ENCODE data around the gene RBSN. TPM values are rescaled to one million over a fixed set of nuclear protein-coding genes. Genes with fewer than 3 reads are reported as not detected.
"Not testable (repeated sequence)": the region's sequence is repeated elsewhere in the genome, so short reads cannot be mapped to it uniquely, and the experiment has no call there.

The RBSN gene
- 23.4 and 26.8 TPM in 2 replicates for total RNA-seq
- polyA plus RNA-seq: 9.3 and 10.0 TPM in 2 replicates
- 10.0 and 11.5 TPM in 2 replicates for polyA plus RNA-seq (2012)
- 21.1 and 26.1 TPM in 2 replicates for polyA minus RNA-seq (ENCODE audit: low replicate concordance)

DNA sequence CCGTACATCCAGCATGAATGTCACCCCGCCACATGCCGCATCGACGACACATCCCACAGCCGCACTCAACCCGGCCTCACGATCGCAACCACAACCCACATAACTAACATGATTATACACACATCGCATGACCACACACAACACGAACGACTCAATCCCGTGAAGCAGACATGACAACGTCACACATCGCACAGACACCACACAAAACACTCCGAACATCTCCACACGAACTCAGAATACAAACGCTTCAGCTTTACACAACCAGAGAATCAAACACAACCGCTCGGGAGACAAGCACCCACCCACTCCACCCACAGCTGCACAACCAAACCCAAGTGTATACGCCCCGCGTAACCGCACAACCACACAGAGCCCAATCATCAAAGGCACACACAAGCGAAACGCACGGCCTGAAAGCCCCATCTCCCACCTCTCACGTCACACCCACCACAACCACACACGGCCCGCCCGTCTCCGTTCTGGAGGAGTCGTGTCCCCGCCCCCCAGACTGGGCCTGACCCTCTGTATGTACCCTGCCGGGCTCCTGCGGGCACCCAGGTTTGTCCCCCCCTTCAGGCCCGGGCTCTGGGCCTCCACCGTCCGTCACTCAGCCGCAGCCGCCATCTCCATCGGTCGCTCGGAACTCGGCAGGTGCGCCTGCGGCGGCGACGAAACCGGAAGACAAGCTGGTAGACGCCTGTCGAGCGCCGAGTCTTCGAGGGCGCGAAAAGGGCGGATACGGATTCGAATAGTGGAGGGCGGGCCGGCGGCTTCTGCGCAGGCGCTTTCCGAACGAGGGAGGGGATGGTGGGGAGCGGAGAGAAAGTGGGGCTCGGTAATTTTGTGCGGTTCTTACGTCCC is at the start of gene RBSN:
RBSN (minus strand) TSS at position 646 of the 861 bp plus-strand sequence. CDS start 3,028 bp downstream, outside the sequence.
- peak within 1 kb of the TSS; percentile 100 for H3K4me2 ChIP-seq (ENCODE audit: extremely low read depth, insufficient read depth, low read length)
- H4K20me1 ChIP-seq (ENCODE audit: control insufficient read depth, extremely low read depth, insufficient read depth, low read length): no peaks in the 10 kb centered on the region
- peaks cover 23% of the 10 kb centered on the region for H3K79me2 ChIP-seq (ENCODE audit: control insufficient read depth, insufficient read depth, low read length)
- TF ChIP-seq EZH2 (IDR thresholded peaks at IDR 0.05; ENCODE audit: low read length, missing control alignments): no peak
- H3K4me3 ChIP-seq (replicated peaks in 1 of 4; ENCODE audit: control extremely low read depth in 1 of 4, insufficient read depth in 1 of 4, low read depth in 3 of 4, low read length in 4 of 4): peak within 1 kb of the TSS; percentile 74 to 98 (median 90)
- peak within 1 kb of the TSS; percentile 94 for H3K9ac ChIP-seq (ENCODE audit: insufficient read depth, low read length)
- DNase-seq (ENCODE audit: low read depth in 2 of 2): peak; percentile 92 to 95
- peak within 1 kb of the TSS; percentile 95 for H3K27ac ChIP-seq (ENCODE audit: insufficient read depth, low read length)
- peak within 1 kb of the TSS; percentile 99 for H2AFZ ChIP-seq (ENCODE audit: low read length)
- peaks cover 8% of the 10 kb centered on the region for H3K36me3 ChIP-seq (ENCODE audit: control insufficient read depth, insufficient read depth, low read length)
- peaks cover 5% of the 10 kb centered on the region for H3K4me1 ChIP-seq (ENCODE audit: control insufficient read depth, extremely low read depth, insufficient read depth, low read length)
- no peaks in the 10 kb centered on the region for H3K27me3 ChIP-seq (ENCODE audit: control insufficient read depth, insufficient read depth, low read length)
- no peaks in the 10 kb centered on the region for H3K9me3 ChIP-seq (ENCODE audit: control insufficient read depth, insufficient read depth, low read depth, low read length)

DNA sequence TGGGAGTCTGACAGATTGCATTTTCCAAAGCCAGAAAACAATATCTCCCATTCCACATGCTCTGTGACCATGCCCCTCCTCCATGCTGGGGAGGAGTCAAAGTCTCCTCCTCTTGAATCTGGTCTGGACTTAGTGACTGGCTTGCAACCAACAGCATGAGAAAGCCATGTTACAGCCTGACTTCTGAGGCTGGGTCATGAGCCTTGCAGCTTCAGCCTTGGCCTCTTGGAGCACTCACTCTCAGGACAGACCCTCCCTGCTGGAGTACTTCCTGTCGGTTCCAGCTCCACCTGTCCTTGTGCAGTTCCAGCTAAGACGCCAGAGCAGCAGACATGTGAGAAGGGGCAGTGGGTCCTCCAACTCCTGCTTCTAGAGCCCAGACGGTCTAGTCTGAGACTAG is 49.7 kb upstream of the RBSN start:
- Histone ChIP-seq H3K36me3 (ENCODE audit: control insufficient read depth, insufficient read depth, low read length) (no peaks in the 10 kb centered on the region), H3K27me3 (ENCODE audit: control insufficient read depth, insufficient read depth, low read length) (peaks cover 3% of the 10 kb centered on the region), H3K79me2 (ENCODE audit: control insufficient read depth, insufficient read depth, low read length) (no peaks in the 10 kb centered on the region), H3K4me1 (ENCODE audit: control insufficient read depth, extremely low read depth, insufficient read depth, low read length) (no peaks in the 10 kb centered on the region), H4K20me1 (ENCODE audit: control insufficient read depth, extremely low read depth, insufficient read depth, low read length) (no peaks in the 10 kb centered on the region), H3K4me3 (replicated peaks in 1 of 4; ENCODE audit: control extremely low read depth in 1 of 4, insufficient read depth in 1 of 4, low read depth in 3 of 4, low read length in 4 of 4) (no peak overlapping the region), H3K4me2 (ENCODE audit: extremely low read depth, insufficient read depth, low read length) (no peak overlapping the region), H3K27ac (ENCODE audit: insufficient read depth, low read length) (no peak overlapping the region), H3K9me3 (ENCODE audit: control insufficient read depth, insufficient read depth, low read depth, low read length) (no peaks in the 10 kb centered on the region), H2AFZ (ENCODE audit: low read length) (no peak overlapping the region), H3K9ac (ENCODE audit: insufficient read depth, low read length) (no peak overlapping the region)
- peak in 1 of 2 donors; percentile 14 for DNase-seq (ENCODE audit: low read depth in 2 of 2)
- no peak for TF ChIP-seq EZH2 (IDR thresholded peaks at IDR 0.05; ENCODE audit: low read length, missing control alignments)
- TF ChIP-seq, protein P1, sequence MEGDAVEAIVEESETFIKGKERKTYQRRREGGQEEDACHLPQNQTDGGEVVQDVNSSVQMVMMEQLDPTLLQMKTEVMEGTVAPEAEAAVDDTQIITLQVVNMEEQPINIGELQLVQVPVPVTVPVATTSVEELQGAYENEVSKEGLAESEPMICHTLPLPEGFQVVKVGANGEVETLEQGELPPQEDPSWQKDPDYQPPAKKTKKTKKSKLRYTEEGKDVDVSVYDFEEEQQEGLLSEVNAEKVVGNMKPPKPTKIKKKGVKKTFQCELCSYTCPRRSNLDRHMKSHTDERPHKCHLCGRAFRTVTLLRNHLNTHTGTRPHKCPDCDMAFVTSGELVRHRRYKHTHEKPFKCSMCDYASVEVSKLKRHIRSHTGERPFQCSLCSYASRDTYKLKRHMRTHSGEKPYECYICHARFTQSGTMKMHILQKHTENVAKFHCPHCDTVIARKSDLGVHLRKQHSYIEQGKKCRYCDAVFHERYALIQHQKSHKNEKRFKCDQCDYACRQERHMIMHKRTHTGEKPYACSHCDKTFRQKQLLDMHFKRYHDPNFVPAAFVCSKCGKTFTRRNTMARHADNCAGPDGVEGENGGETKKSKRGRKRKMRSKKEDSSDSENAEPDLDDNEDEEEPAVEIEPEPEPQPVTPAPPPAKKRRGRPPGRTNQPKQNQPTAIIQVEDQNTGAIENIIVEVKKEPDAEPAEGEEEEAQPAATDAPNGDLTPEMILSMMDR (conservative IDR thresholded peaks at IDR 0.05 in 1 of 2, IDR thresholded peaks at IDR 0.05 in 1 of 2; ENCODE audit: low read depth in 1 of 2, low read length in 2 of 2): no peak

DNA sequence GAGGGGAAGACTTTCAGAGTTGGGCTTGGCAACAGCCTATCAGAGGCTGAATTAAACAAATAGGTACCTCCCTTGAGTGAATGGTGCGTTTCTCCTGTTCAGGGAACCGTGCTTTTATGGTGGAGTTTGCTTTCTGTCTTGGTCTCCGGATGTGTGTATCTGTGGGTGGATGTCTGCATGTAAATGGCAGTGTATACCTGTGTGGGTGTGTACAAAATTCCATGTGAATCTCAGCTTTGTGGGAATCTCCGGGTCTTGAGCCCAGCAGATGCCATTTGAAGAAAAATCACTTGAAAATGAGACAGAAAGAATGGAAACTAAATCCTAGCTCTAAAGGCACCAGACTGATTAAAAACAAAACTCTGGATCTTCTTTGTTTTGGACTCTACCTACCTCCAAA is 37.9 kb upstream of the RBSN start:
- H3K4me3 ChIP-seq (replicated peaks in 1 of 4; ENCODE audit: control extremely low read depth in 1 of 4, insufficient read depth in 1 of 4, low read depth in 3 of 4, low read length in 4 of 4); DNase-seq (ENCODE audit: low read depth in 2 of 2); H3K4me1 ChIP-seq (ENCODE audit: control insufficient read depth, extremely low read depth, insufficient read depth, low read length); H2AFZ ChIP-seq (ENCODE audit: low read length); H3K36me3 ChIP-seq (ENCODE audit: control insufficient read depth, insufficient read depth, low read length); H3K79me2 ChIP-seq (ENCODE audit: control insufficient read depth, insufficient read depth, low read length); H3K9ac ChIP-seq (ENCODE audit: insufficient read depth, low read length); H3K4me2 ChIP-seq (ENCODE audit: extremely low read depth, insufficient read depth, low read length); H3K9me3 ChIP-seq (ENCODE audit: control insufficient read depth, insufficient read depth, low read depth, low read length); H4K20me1 ChIP-seq (ENCODE audit: control insufficient read depth, extremely low read depth, insufficient read depth, low read length); H3K27me3 ChIP-seq (ENCODE audit: control insufficient read depth, insufficient read depth, low read length); H3K27ac ChIP-seq (ENCODE audit: insufficient read depth, low read length): not testable (repeated sequence)

DNA sequence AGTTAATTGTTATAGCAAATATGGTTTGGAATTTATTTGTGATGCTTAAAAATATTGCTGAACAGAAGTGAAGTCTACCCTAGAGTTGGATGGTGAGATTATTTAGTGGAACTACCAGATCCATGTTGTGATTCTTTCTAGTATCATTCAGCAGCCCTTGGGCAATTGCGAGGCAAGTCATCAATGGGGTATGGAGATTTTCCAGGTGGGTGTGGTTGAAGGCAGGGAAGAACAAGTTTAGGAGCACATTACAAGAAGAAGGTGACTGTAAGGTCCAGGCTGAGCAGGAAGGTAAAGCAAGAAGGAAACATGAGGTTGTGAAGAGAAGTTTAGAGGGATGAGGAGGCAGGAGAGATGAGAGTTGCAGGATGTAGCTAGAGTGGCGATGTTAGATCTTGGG is 36.0 kb upstream of the RBSN start:
- H3K9ac ChIP-seq (ENCODE audit: insufficient read depth, low read length); H3K9me3 ChIP-seq (ENCODE audit: control insufficient read depth, insufficient read depth, low read depth, low read length); H3K27ac ChIP-seq (ENCODE audit: insufficient read depth, low read length); H3K79me2 ChIP-seq (ENCODE audit: control insufficient read depth, insufficient read depth, low read length); H3K4me2 ChIP-seq (ENCODE audit: extremely low read depth, insufficient read depth, low read length); DNase-seq (ENCODE audit: low read depth in 2 of 2); H3K4me3 ChIP-seq (replicated peaks in 1 of 4; ENCODE audit: control extremely low read depth in 1 of 4, insufficient read depth in 1 of 4, low read depth in 3 of 4, low read length in 4 of 4); H2AFZ ChIP-seq (ENCODE audit: low read length); H3K4me1 ChIP-seq (ENCODE audit: control insufficient read depth, extremely low read depth, insufficient read depth, low read length); H3K27me3 ChIP-seq (ENCODE audit: control insufficient read depth, insufficient read depth, low read length); H3K36me3 ChIP-seq (ENCODE audit: control insufficient read depth, insufficient read depth, low read length); H4K20me1 ChIP-seq (ENCODE audit: control insufficient read depth, extremely low read depth, insufficient read depth, low read length): not testable (repeated sequence)

DNA sequence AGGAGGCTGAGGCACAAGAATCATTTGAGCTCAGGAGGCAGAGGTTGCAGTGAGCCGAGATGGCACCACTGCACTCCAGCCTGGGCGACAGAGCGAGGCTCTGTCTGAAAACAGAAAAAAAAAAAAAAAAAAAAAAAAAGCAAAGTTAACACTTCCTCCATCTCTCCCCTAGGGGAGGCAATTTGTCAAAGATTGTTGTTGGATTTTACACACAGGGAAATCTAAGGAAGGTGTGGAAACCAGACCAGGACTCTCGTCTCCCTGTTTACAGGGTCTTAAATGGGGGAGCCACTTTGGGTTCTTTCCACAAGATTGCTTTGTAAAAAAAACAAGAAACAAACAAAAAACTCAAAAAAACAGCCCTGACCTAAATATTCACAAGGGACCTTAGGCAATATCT is 29.5 kb upstream of the RBSN start:
- not testable (repeated sequence) for H4K20me1 ChIP-seq (ENCODE audit: control insufficient read depth, extremely low read depth, insufficient read depth, low read length); H3K36me3 ChIP-seq (ENCODE audit: control insufficient read depth, insufficient read depth, low read length); H3K4me2 ChIP-seq (ENCODE audit: extremely low read depth, insufficient read depth, low read length); H2AFZ ChIP-seq (ENCODE audit: low read length); H3K4me3 ChIP-seq (replicated peaks in 1 of 4; ENCODE audit: control extremely low read depth in 1 of 4, insufficient read depth in 1 of 4, low read depth in 3 of 4, low read length in 4 of 4); H3K27me3 ChIP-seq (ENCODE audit: control insufficient read depth, insufficient read depth, low read length); H3K9me3 ChIP-seq (ENCODE audit: control insufficient read depth, insufficient read depth, low read depth, low read length); DNase-seq (ENCODE audit: low read depth in 2 of 2); H3K9ac ChIP-seq (ENCODE audit: insufficient read depth, low read length); H3K27ac ChIP-seq (ENCODE audit: insufficient read depth, low read length); H3K4me1 ChIP-seq (ENCODE audit: control insufficient read depth, extremely low read depth, insufficient read depth, low read length); H3K79me2 ChIP-seq (ENCODE audit: control insufficient read depth, insufficient read depth, low read length)

DNA sequence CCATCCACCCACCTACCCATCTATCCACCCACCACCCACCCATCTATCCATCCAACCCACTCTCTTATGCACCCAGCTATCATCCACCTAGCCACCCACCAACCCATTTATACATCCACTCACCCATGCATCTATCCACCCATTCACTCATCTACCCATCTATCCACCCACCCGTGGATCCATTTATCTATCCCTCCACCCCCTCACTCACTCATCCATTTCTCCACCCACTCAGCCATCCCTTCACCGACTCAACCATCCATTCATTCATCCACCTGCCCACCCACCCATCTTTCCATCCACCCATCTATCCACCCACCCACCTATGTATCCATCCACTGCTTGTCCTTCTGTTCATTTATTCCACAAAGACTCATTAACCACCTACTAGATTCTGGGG is 28.0 kb upstream of the RBSN start:
- H4K20me1 ChIP-seq (ENCODE audit: control insufficient read depth, extremely low read depth, insufficient read depth, low read length); H3K4me3 ChIP-seq (replicated peaks in 1 of 4; ENCODE audit: control extremely low read depth in 1 of 4, insufficient read depth in 1 of 4, low read depth in 3 of 4, low read length in 4 of 4); H3K79me2 ChIP-seq (ENCODE audit: control insufficient read depth, insufficient read depth, low read length); H3K9me3 ChIP-seq (ENCODE audit: control insufficient read depth, insufficient read depth, low read depth, low read length); H3K4me2 ChIP-seq (ENCODE audit: extremely low read depth, insufficient read depth, low read length); H3K9ac ChIP-seq (ENCODE audit: insufficient read depth, low read length); H3K27ac ChIP-seq (ENCODE audit: insufficient read depth, low read length); H3K4me1 ChIP-seq (ENCODE audit: control insufficient read depth, extremely low read depth, insufficient read depth, low read length); H2AFZ ChIP-seq (ENCODE audit: low read length); H3K36me3 ChIP-seq (ENCODE audit: control insufficient read depth, insufficient read depth, low read length); H3K27me3 ChIP-seq (ENCODE audit: control insufficient read depth, insufficient read depth, low read length); DNase-seq (ENCODE audit: low read depth in 2 of 2): not testable (repeated sequence)
